K562 (cell line): ENCODE data around the gene RNF26. TPM values are rescaled to one million over a fixed set of nuclear protein-coding genes. Genes with fewer than 3 reads are reported as not detected.
A peak's percentile ranks its signal among the peaks of the same experiment; 100 is the strongest.

ENCODE experiments used
- CBX2 ChIP-seq: fragments of 200-600 bp; sonication (generic); IDR thresholded peaks from one replicate; pipeline ENCODE4 v1.6.1; 2012; ENCODE audit warnings: mild to moderate bottlenecking, low read length, inconsistent platforms; ENCODE audit not compliant: insufficient read depth, poor library complexity, severe bottlenecking
- CHD4 ChIP-seq: fragments of 200-600 bp; sonication (generic); IDR thresholded peaks from 3 replicates; pipeline ENCODE4 v1.6.1; 2012; ENCODE audit warnings: low read depth, mild to moderate bottlenecking, mixed read lengths, low read length, inconsistent platforms; ENCODE audit not compliant: insufficient read depth, insufficient replicate concordance, poor library complexity, severe bottlenecking
- CSDE1 ChIP-seq, 2 experiments: fragments of 450-650 bp; IDR thresholded peaks; 2 replicates each; pipeline ENCODE4 v1.6.1; 2016; ENCODE audit warnings: mild to moderate bottlenecking in 1 of 2
- DMBX1 ChIP-seq: fragments of 250-450 bp; sonication (Bioruptor Pico); IDR thresholded peaks from 2 replicates; pipeline ENCODE4 v1.8.0; 2022; ENCODE audit warnings: inconsistent platforms, mild to moderate bottlenecking, moderate library complexity, borderline replicate concordance
- EGR1 ChIP-seq: fragments of 450-650 bp; conservative IDR thresholded peaks from 2 replicates; pipeline ENCODE4 v1.6.1; 2017; ENCODE audit warnings: mild to moderate bottlenecking
- FOXA3 ChIP-seq, 2 experiments: fragments of 450-650 bp in 1 of 2; sonication (generic) in 1 of 2; formaldehyde crosslinking; IDR thresholded peaks in 1 of 2; conservative IDR thresholded peaks in 1 of 2; 2 replicates each; pipeline versions ENCODE4 v1.4.0 to v1.8.0; 2020 to 2022; ENCODE audit warnings: mild to moderate bottlenecking in 2 of 2, missing genetic modification reagents in 1 of 2
- MAFF ChIP-seq: IDR thresholded peaks from 2 replicates; pipeline ENCODE4 v1.6.1; 2012; ENCODE audit warnings: low read length, improper control_type of control experiment
- NCOR1 ChIP-seq: fragments of 450-650 bp; IDR thresholded peaks from 2 replicates; pipeline ENCODE4 v1.6.1; 2016; ENCODE audit warnings: mild to moderate bottlenecking, moderate library complexity
- NEUROD1 ChIP-seq: fragments of 150-350 bp; IDR thresholded peaks from 2 replicates; pipeline ENCODE4 v1.6.1; 2014; ENCODE audit warnings: borderline replicate concordance, low read length, low read depth; ENCODE audit not compliant: partially characterized antibody
- NFIC ChIP-seq: fragments of 450-650 bp; IDR thresholded peaks from 2 replicates; pipeline ENCODE4 v1.6.1; 2017; ENCODE audit warnings: mild to moderate bottlenecking, inconsistent platforms
- PCBP2 ChIP-seq: fragments of 200-400 bp; formaldehyde crosslinking; IDR thresholded peaks from 2 replicates; pipeline ENCODE4 v1.6.1; 2018; ENCODE audit warnings: low read length, low read depth, mild to moderate bottlenecking, moderate library complexity; ENCODE audit not compliant: poor library complexity, severe bottlenecking
- POLR3A ChIP-seq: IDR thresholded peaks from 2 replicates; pipeline ENCODE4 v1.6.1; 2011; ENCODE audit warnings: borderline replicate concordance, mild to moderate bottlenecking, moderate library complexity; ENCODE audit not compliant: insufficient read length, insufficient read depth; ENCODE audit errors: extremely low read depth
- RNF2 ChIP-seq: sonication (generic); IDR thresholded peaks from 2 replicates; pipeline ENCODE4 v1.6.1; 2016
- SP1 ChIP-seq: sonication (generic); formaldehyde crosslinking; IDR thresholded peaks from 2 replicates; pipeline ENCODE4 v1.8.1; 2022; ENCODE audit warnings: mild to moderate bottlenecking, missing genetic modification reagents
- STAT5B ChIP-seq: fragments of 250-450 bp; sonication (Bioruptor Pico); IDR thresholded peaks from 2 replicates; pipeline ENCODE4 v1.8.0; 2021; ENCODE audit warnings: mild to moderate bottlenecking, inconsistent platforms
- TSC22D4 ChIP-seq: fragments of 450-650 bp; IDR thresholded peaks from 2 replicates; pipeline ENCODE4 v1.6.1; 2016; ENCODE audit warnings: missing genetic modification characterization, missing biosample characterization, control low read depth
- ZNF121 ChIP-seq: sonication (generic); formaldehyde crosslinking; conservative IDR thresholded peaks from 2 replicates; pipeline ENCODE4 v1.8.0; 2022; ENCODE audit warnings: missing genetic modification reagents
- ZNF134 ChIP-seq: fragments of 250-450 bp; sonication (Bioruptor Pico); conservative IDR thresholded peaks from 2 replicates; pipeline ENCODE4 v1.4.0; 2020
- ZNF146 ChIP-seq: IDR thresholded peaks from one replicate; pipeline ENCODE4 v1.6.1; 2018; ENCODE audit warnings: missing compliant biosample characterization; ENCODE audit not compliant: unreplicated experiment
- ZNF41 ChIP-seq: fragments of 250-450 bp; sonication (Bioruptor Pico); conservative IDR thresholded peaks from 2 replicates; pipeline ENCODE4 v1.4.0; 2020; ENCODE audit warnings: mild to moderate bottlenecking
- ZNF507 ChIP-seq: conservative IDR thresholded peaks from 2 replicates; pipeline ENCODE4 v1.6.1; 2017; ENCODE audit warnings: missing genetic modification characterization, missing compliant biosample characterization
- polyA plus RNA-seq, 8 experiments: library from polyadenylated mRNA; depleted of rRNA in 4 of 8; stranded (reverse) in 5 of 8; unstranded in 3 of 8; fragments of >200 nt; fragmentation: Nextera tagmentation in 2 of 8; fragmentation: Illumina TruSeq in 1 of 8; extraction: Ambion mirVana in 2 of 8; extraction: Trizol in 1 of 8; gene quantifications; 2 replicates each; pipeline versions ENCODE4 v1.2.1 to v1.2.3, GENCODE V29; 2011 to 2014; ENCODE audit warnings: inconsistent platforms in 1 of 8, missing spikeins in 1 of 8
- total RNA-seq, 7 experiments: library from RNA; depleted of rRNA in 6 of 7; stranded (reverse); fragments of >200 nt in 6 of 7; fragmentation: Illumina TruSeq in 2 of 7; extraction: Trizol in 2 of 7; gene quantifications; 2 replicates each; pipeline versions ENCODE4 v1.2.1 to v1.2.3, GENCODE V29; 2011 to 2021; ENCODE audit warnings: low replicate concordance in 1 of 7
- TF ChIP-seq, protein P1 (sequence below), 2 experiments: fragments of 450-650 bp; conservative IDR thresholded peaks; 2 replicates each; pipeline ENCODE4 v1.6.1; 2017; ENCODE audit warnings: mild to moderate bottlenecking in 2 of 2, moderate library complexity in 2 of 2
- TF ChIP-seq, protein P2 (sequence below): fragments of 450-650 bp; formaldehyde crosslinking; IDR thresholded peaks from 2 replicates; pipeline ENCODE4 v1.4.0; 2022; ENCODE audit warnings: missing genetic modification characterization
- TF ChIP-seq, protein P3 (sequence below), 2 experiments: fragments of 450-650 bp in 1 of 2; sonication (generic) in 1 of 2; formaldehyde crosslinking in 1 of 2; IDR thresholded peaks in 1 of 2; conservative IDR thresholded peaks in 1 of 2; 2 replicates each; pipeline versions ENCODE4 v1.6.1 to v1.8.1; 2016 to 2023; ENCODE audit warnings: mild to moderate bottlenecking in 2 of 2, moderate library complexity in 2 of 2, inconsistent platforms in 1 of 2, missing genetic modification reagents in 1 of 2

The RNF26 gene
- total and polyA plus RNA-seq, 9 of the 15 experiments (the other 6 are each of a cell fraction or from before 2014, with no cell fraction given): 5.3 to 53.6 (median 12.7) TPM

DNA sequence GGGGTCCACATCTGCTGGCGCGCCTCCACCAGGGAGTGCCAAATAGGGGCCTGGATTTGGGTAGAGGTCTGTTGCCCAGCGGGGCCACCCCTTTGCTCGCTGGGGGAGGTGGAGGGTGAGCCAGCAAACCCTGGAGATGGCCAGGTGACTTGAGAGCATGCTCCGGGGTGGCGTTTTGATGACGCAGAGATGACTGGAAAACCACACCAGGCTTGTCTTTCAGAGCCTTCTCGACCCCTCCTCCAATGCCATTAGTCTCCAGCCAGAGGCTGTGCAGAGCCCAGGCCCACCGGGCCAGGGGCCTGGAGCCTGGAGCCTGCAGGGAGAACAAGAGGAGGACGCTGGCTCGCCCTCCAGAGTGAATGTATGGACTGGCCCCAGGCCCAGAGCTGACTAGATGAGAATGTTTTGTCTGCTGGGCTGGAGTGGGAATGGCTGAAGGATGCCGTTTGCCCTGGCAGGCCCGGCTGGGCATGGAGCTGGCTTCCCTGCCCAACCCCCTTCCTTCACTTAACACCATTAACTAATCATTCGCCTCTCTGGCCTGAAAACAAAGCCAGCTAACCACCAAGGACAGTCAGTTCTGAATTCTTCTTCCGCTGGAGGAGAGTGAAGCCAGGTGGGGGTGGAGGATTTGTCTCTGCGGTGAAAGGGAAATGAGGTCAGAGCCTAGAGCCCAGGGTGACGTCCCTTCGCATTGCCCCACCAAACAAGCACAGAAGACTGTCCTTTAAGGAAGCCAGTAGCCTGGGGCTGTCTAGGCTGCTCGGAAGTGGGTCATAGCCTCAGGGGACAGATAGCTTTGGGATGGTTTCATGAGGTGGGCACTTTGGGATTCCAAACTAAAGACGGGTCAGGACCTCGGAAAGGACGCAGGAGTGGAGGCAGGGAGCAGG, 15.8 kb upstream of the RNF26 start (continued):
- TF ChIP-seq RNF2 (no peak; the same call in 1 of the 2 replicates), EGR1 (0 out of 2 replicates have a peak, but pooled peaks have one; percentile 13), NEUROD1 (peak; percentile 67), PCBP2 (no peak), CHD4 (no peak), ZNF121 (CRISPR knock-in tag) (no peak), NCOR1 (peak; percentile 51), TSC22D4 (tag) (no peak), POLR3A (no peak), ZNF41 (CRISPR knock-in tag) (no peak), MAFF (no peak), ZNF134 (CRISPR knock-in tag) (no peak), SP1 (CRISPR knock-in tag) (peak; percentile 74), NFIC (no peak), DMBX1 (peak; percentile 68), STAT5B (CRISPR knock-in tag) (no peak), ZNF146 (CRISPR knock-in tag) (no peak), CBX2 (no peak), ZNF507 (tag) (no peak), FOXA3 (CRISPR knock-in tag; conservative IDR thresholded peaks at IDR 0.05 in 1 of 2, IDR thresholded peaks at IDR 0.05 in 1 of 2) (no peak), CSDE1 (IDR thresholded peaks at IDR 0.05) (no peak)
- TF ChIP-seq, protein P1, sequence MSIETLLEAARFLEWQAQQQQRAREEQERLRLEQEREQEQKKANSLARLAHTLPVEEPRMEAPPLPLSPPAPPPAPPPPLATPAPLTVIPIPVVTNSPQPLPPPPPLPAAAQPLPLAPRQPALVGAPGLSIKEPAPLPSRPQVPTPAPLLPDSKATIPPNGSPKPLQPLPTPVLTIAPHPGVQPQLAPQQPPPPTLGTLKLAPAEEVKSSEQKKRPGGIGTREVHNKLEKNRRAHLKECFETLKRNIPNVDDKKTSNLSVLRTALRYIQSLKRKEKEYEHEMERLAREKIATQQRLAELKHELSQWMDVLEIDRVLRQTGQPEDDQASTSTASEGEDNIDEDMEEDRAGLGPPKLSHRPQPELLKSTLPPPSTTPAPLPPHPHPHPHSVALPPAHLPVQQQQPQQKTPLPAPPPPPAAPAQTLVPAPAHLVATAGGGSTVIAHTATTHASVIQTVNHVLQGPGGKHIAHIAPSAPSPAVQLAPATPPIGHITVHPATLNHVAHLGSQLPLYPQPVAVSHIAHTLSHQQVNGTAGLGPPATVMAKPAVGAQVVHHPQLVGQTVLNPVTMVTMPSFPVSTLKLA (conservative IDR thresholded peaks at IDR 0.05): 0 out of 4 replicates have a peak, but pooled peaks of 1 of the 2 experiments have one; percentile 18
- TF ChIP-seq, protein P2, sequence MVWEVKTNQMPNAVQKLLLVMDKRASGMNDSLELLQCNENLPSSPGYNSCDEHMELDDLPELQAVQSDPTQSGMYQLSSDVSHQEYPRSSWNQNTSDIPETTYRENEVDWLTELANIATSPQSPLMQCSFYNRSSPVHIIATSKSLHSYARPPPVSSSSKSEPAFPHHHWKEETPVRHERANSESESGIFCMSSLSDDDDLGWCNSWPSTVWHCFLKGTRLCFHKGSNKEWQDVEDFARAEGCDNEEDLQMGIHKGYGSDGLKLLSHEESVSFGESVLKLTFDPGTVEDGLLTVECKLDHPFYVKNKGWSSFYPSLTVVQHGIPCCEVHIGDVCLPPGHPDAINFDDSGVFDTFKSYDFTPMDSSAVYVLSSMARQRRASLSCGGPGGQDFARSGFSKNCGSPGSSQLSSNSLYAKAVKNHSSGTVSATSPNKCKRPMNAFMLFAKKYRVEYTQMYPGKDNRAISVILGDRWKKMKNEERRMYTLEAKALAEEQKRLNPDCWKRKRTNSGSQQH (CRISPR knock-in tag): no peak
- TF ChIP-seq, protein P3, sequence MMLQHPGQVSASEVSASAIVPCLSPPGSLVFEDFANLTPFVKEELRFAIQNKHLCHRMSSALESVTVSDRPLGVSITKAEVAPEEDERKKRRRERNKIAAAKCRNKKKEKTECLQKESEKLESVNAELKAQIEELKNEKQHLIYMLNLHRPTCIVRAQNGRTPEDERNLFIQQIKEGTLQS (IDR thresholded peaks at IDR 0.05): peak; percentile 54; the same call in 1 of the 2 replicates
- TF ChIP-seq, protein P3 (CRISPR knock-in tag; conservative IDR thresholded peaks at IDR 0.05): no peak
